ENCODE data around the gene ULK2. TPM values are rescaled to one million over a fixed set of nuclear protein-coding genes. Genes with fewer than 3 reads are reported as not detected.

The ULK2 gene
- total and polyA plus RNA-seq, 2 of the 13 experiments (the other 11 are each of a cell fraction or from before 2014, with no cell fraction given), result 0.01 TPM; not detected in 1

DNA sequence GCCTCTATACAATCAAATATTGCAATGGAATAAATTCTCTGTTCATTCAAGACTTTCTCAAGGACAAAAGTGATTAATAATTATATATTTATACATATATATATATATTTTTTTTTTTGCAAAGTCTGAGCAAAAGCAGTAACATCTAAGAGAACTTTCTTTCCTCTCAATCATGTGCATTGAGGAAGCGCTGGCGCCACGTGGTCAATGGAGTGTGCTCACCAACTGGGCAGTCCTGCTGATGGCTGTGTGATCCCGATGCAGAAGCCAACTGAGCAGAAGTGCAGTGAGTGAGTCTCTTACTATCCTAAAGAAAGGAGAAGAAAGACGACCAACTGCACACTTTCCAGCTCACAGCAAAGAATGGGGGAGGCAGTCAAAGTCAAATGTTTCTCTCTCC is 37.2 kb upstream of the ULK2 start:
- no peak overlapping the region for H3K27ac ChIP-seq (ENCODE audit: extremely low read length, insufficient read depth, low read length)
- CTCF ChIA-PET (ENCODE audit: low intra/inter-chr PET ratio, low total read pairs), result no interaction called here
- no peak overlapping the region for H2AFZ ChIP-seq (ENCODE audit: low read length)
- H3K36me3 ChIP-seq (replicated peaks in 1 of 2; ENCODE audit: control insufficient read depth in 1 of 2, insufficient read depth in 2 of 2, low read length in 2 of 2), result peaks cover 12 to 34% of the 10 kb centered on the region in 2 experiments
- H3K4me3 ChIP-seq (replicated peaks in 1 of 3; ENCODE audit: insufficient read depth in 1 of 3, low read depth in 2 of 3, low read length in 3 of 3), result no peak overlapping the region
- FAIRE-seq (no peak), DNase-seq (ENCODE audit: low spot score) (no peak), ATAC-seq (no peak)
- 94% methylated on average over 5 of the region's 5 CpGs for WGBS (ENCODE audit: low lambda C conversion rate)
- H4K20me1 ChIP-seq (ENCODE audit: insufficient read depth, low read length), result no peaks in the 10 kb centered on the region
- H3K9me3 ChIP-seq (ENCODE audit: low read length), result no peaks in the 10 kb centered on the region
- no peaks in the 10 kb centered on the region for H3K79me2 ChIP-seq (ENCODE audit: insufficient read depth, low read length)
- POLR2A ChIA-PET, result no interaction called here
- no peak for TF ChIP-seq MIXL1 (CRISPR knock-in tag; IDR thresholded peaks at IDR 0.05)
- TF ChIP-seq, protein P1, sequence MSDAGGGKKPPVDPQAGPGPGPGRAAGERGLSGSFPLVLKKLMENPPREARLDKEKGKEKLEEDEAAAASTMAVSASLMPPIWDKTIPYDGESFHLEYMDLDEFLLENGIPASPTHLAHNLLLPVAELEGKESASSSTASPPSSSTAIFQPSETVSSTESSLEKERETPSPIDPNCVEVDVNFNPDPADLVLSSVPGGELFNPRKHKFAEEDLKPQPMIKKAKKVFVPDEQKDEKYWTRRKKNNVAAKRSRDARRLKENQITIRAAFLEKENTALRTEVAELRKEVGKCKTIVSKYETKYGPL (CRISPR knock-in tag; IDR thresholded peaks at IDR 0.05), result no peak
- no peak for TF ChIP-seq ZNF264 (CRISPR knock-in tag; IDR thresholded peaks at IDR 0.05)
- TF ChIP-seq, protein P2, sequence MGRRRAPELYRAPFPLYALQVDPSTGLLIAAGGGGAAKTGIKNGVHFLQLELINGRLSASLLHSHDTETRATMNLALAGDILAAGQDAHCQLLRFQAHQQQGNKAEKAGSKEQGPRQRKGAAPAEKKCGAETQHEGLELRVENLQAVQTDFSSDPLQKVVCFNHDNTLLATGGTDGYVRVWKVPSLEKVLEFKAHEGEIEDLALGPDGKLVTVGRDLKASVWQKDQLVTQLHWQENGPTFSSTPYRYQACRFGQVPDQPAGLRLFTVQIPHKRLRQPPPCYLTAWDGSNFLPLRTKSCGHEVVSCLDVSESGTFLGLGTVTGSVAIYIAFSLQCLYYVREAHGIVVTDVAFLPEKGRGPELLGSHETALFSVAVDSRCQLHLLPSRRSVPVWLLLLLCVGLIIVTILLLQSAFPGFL (CRISPR knock-in tag; IDR thresholded peaks at IDR 0.05), result no peak
- no peak for TF ChIP-seq POLR2AphosphoS2 (IDR thresholded peaks at IDR 0.05; ENCODE audit: low read depth, low read length)
- no peak for TF ChIP-seq ZNF263 (CRISPR knock-in tag; IDR thresholded peaks at IDR 0.05)
- TF ChIP-seq SSRP1 (CRISPR knock-in tag; IDR thresholded peaks at IDR 0.05), result no peak
- no peak for TF ChIP-seq RFX1 (IDR thresholded peaks at IDR 0.05)
- TF ChIP-seq, protein P3, sequence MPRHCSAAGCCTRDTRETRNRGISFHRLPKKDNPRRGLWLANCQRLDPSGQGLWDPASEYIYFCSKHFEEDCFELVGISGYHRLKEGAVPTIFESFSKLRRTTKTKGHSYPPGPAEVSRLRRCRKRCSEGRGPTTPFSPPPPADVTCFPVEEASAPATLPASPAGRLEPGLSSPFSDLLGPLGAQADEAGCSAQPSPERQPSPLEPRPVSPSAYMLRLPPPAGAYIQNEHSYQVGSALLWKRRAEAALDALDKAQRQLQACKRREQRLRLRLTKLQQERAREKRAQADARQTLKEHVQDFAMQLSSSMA (CRISPR knock-in tag; IDR thresholded peaks at IDR 0.05), result no peak
- TF ChIP-seq NCOA1 (CRISPR knock-in tag; IDR thresholded peaks at IDR 0.05), result no peak
- TF ChIP-seq ZNF776 (CRISPR knock-in tag; IDR thresholded peaks at IDR 0.05), result no peak
- TF ChIP-seq FIP1L1 (IDR thresholded peaks at IDR 0.05; ENCODE audit: borderline replicate concordance, insufficient read depth, low read depth, low read length), result no peak
- TF ChIP-seq, protein P4, sequence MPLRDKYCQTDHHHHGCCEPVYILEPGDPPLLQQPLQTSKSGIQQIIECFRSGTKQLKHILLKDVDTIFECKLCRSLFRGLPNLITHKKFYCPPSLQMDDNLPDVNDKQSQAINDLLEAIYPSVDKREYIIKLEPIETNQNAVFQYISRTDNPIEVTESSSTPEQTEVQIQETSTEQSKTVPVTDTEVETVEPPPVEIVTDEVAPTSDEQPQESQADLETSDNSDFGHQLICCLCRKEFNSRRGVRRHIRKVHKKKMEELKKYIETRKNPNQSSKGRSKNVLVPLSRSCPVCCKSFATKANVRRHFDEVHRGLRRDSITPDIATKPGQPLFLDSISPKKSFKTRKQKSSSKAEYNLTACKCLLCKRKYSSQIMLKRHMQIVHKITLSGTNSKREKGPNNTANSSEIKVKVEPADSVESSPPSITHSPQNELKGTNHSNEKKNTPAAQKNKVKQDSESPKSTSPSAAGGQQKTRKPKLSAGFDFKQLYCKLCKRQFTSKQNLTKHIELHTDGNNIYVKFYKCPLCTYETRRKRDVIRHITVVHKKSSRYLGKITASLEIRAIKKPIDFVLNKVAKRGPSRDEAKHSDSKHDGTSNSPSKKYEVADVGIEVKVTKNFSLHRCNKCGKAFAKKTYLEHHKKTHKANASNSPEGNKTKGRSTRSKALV (CRISPR knock-in tag; IDR thresholded peaks at IDR 0.05), result no peak
- TF ChIP-seq ZNF549 (CRISPR knock-in tag; IDR thresholded peaks at IDR 0.05), result no peak
- TF ChIP-seq KLF12 (CRISPR knock-in tag; IDR thresholded peaks at IDR 0.05; ENCODE audit: borderline replicate concordance), result no peak
- no peak for TF ChIP-seq ZNF232 (CRISPR knock-in tag; IDR thresholded peaks at IDR 0.05; ENCODE audit: borderline replicate concordance)
- TF ChIP-seq NFIB (CRISPR knock-in tag; IDR thresholded peaks at IDR 0.05; ENCODE audit: borderline replicate concordance), result no peak
- peaks cover 30% of the 10 kb centered on the region for H3K4me1 ChIP-seq (ENCODE audit: insufficient read depth, low read length)
- intact Hi-C loops (cut with micrococcal nuclease; ENCODE audit: unreplicated experiment), result no loop called here
- H3K4me2 ChIP-seq (ENCODE audit: low read depth, low read length), result no peak overlapping the region
- H3K27me3 ChIP-seq (ENCODE audit: control insufficient read depth in 1 of 2, insufficient read depth in 2 of 2, low read length in 2 of 2), result no peaks in the 10 kb centered on the region
- no TSS peak for BruUV-seq (replicated peaks)
- no peak overlapping the region for H3K9ac ChIP-seq (ENCODE audit: insufficient read depth, low read depth, low read length)
- in situ Hi-C loops (cut with HindIII; ENCODE audit: extremely low pct_ligation_motif_present, low pct_unique_long_range_greater_than_20kb), result no loop called here

Measured in HepG2 (cell line).